Activated naive CD4-positive, alpha-beta T cell treated with anti-CD3 and anti-CD28 coated beads, Interleukin-2, amount 10 ng/mL, durations not matched to agents 7 days and 5 days (primary cell): ENCODE data around the gene H19.

Source experiments
- CTCF ChIA-PET: fragments of 350-600 bp; sonication (Branson Sonifier 250); formaldehyde crosslinking; loops from one replicate; lab custom pipeline; 2021; ENCODE audit warnings: antibody characterized with exemption; lab: Charles Lee
- DNase-seq: peaks from one replicate; pipeline ENCODE4 v3.0.0-alpha.2; 2020
- H3K27ac Mint-ChIP-seq: one replicate; pipeline ENCODE4 v1.8.0; 2021; ENCODE audit warnings: mild to moderate bottlenecking, moderate library complexity, mixed read lengths
- H3K27me3 Mint-ChIP-seq: one replicate; pipeline ENCODE4 v1.8.0; 2021; ENCODE audit warnings: mild to moderate bottlenecking, mixed read lengths
- H3K36me3 Mint-ChIP-seq: one replicate; pipeline ENCODE4 v1.8.0; 2021; ENCODE audit warnings: mixed read lengths
- H3K4me1 Mint-ChIP-seq: one replicate; pipeline ENCODE4 v1.8.0; 2021; ENCODE audit warnings: mixed read lengths
- H3K4me3 Mint-ChIP-seq: one replicate; pipeline ENCODE4 v1.8.0; 2021; ENCODE audit warnings: mild to moderate bottlenecking, moderate library complexity, mixed read lengths
- H3K9me3 Mint-ChIP-seq: one replicate; pipeline ENCODE4 v1.8.0; 2021; ENCODE audit warnings: mixed read lengths

Gene H19

DNA sequence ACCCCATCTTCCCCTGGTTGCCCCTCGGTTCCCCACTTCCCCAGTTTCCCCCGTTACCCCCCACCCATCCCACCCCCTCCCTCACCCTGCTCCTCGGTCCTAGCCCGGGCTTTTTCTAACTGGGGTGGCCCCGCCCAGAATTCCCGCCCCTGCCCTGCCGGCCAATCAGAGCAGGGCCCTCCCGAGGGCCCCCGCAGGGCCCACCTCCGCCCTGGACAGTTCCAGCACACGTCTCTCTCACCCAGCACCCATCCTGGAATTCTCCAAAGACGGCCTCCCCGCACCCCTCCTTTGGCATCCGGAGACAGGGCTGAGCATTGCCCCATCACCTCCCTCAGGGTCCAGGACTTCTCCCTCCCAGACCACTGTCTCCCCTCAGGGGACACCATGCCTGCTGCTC, at the start of gene H19:
Gene H19, minus strand, starts transcription at position 88 of the 400 bp plus-strand sequence.
- CTCF ChIA-PET, result interaction anchor here (0.8 kb wide), 1 partner anchor 144 kb away, joined by 3 read pairs; no protein-coding TSS in a partner anchor
- DNase-seq, result no peak
- Mint-ChIP-seq H3K4me3 (no peak within 1 kb of the TSS), H3K27me3 (no peaks in the 10 kb centered on the region), H3K9me3 (no peaks in the 10 kb centered on the region), H3K4me1 (no peaks in the 10 kb centered on the region), H3K27ac (no peak within 1 kb of the TSS), H3K36me3 (no peaks in the 10 kb centered on the region)

DNA sequence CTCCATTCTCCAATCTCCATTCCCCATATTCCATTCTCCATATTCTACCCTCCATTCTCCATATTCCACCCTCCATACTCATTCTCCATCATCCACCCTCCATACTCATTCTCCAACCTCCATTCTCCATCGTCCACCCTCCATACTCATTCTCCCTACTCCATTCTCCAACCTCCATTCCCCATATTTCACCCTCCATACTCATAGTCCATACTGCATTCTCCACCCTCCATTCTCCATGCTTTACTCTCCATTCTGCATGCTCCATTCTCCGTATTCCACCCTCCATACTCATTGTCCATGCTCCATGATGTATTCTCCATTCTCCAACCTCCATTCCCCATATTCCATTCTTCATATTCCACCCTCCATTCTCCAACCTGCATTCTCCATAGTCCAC, 44.3 kb upstream of the H19 start:
- no peaks in the 10 kb centered on the region for H3K36me3 Mint-ChIP-seq
- H3K4me3 Mint-ChIP-seq, result no peak overlapping the region
- H3K27me3 Mint-ChIP-seq, result no peaks in the 10 kb centered on the region
- CTCF ChIA-PET, result no interaction called here
- H3K9me3 Mint-ChIP-seq, result no peaks in the 10 kb centered on the region
- H3K27ac Mint-ChIP-seq, result no peak overlapping the region
- no peak for DNase-seq
- H3K4me1 Mint-ChIP-seq, result no peaks in the 10 kb centered on the region

DNA sequence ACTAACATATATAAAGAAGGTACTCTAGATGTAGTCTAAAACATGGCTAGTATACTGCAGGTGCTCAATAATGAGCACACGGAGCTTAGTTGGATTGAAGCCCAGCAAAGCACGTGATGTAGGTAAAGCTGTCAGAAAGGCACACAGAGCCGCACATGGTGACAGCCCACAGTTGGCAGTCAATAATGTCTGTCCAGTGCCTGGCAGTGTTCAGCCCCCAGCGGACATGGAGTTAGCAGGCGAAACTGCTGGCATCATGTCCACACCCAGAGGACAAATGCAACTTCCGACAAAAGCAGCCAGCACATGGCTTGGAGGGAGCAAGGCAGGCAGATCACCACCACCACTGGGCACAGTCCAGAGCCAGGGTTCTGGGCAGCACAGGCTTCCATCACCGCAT, 43.5 kb upstream of the H19 start:
- no peak overlapping the region for H3K4me3 Mint-ChIP-seq
- no peak for DNase-seq
- no peaks in the 10 kb centered on the region for H3K36me3 Mint-ChIP-seq
- no peaks in the 10 kb centered on the region for H3K27me3 Mint-ChIP-seq
- no peaks in the 10 kb centered on the region for H3K9me3 Mint-ChIP-seq
- no peak overlapping the region for H3K27ac Mint-ChIP-seq
- H3K4me1 Mint-ChIP-seq, result no peaks in the 10 kb centered on the region
- CTCF ChIA-PET, result interaction anchor here (9.9 kb wide), 1 partner anchor 112 kb away, joined by 333 read pairs; no protein-coding TSS in a partner anchor

DNA sequence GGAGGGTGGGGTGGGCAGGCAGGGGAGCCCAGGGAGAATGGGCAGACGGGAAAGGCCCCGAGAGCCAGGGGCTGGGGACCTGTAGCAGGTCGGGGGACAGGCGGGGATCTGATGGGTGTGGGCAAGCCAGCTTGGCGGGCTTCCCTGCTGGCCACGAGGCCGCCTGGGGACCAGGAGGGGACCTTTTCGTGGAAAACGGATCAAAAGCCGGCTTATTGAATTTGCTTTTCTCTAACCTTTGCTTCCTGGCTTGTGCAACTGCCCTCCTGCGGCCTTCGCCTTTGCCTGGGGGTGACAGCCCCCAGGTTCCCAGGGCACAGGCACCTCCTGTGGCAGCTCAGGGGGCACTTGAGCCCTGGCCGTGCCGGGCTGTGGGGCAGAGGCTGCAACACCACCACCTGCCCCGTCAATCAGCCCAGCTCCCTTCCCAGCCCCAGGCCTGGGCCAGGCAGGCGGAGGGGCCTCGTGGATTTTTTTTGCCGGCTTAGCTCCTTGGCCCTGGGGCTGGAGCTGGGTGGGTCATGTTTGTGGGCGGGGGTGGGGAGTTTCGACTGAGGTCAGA, 41.6 kb upstream of the H19 start:
- Mint-ChIP-seq H3K4me3 (no peak overlapping the region), H3K9me3 (no peaks in the 10 kb centered on the region), H3K27me3 (no peaks in the 10 kb centered on the region), H3K27ac (no peak overlapping the region), H3K36me3 (no peaks in the 10 kb centered on the region), H3K4me1 (no peaks in the 10 kb centered on the region)
- CTCF ChIA-PET, result interaction anchor here (1.6 to 9.9 kb wide), 2 partner anchors 9 to 114 kb away, joined by 6 to 333 read pairs; no protein-coding TSS in a partner anchor
- DNase-seq, result no peak

DNA sequence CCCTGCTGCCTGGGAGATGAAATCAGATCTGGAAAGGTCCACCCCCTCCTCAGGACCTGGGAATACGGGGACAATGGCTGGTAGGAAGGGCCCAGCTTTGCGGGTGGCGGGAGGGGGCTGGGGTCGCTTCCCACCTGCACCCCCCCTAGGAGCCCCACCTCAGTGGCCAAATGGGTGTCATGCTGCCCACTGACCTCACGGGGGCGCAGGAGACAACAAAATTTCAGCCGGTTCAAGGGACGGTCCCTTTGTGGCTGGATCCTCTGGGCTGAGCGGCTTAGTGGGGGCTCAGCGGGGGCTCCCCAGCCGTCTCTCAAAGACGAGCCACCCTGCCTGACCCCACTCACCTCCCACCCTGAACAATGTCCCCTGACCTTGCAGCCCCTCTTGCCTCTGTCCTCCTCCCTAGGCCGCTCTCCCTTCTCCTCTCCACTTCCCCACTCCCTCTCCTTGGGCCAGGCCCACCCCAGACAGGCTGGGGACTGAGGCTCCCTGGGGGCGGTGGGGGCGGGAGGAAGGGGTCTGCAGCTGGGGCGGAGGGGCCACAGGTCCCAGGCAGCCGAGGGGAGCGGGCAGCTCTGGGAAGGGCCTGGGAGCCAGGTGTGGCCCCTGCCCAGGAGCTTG, 39.3 kb upstream of the H19 start:
- Mint-ChIP-seq H3K36me3 (no peaks in the 10 kb centered on the region), H3K4me3 (no peak overlapping the region), H3K27ac (no peak overlapping the region), H3K9me3 (no peaks in the 10 kb centered on the region), H3K27me3 (no peaks in the 10 kb centered on the region), H3K4me1 (no peaks in the 10 kb centered on the region)
- DNase-seq, result no peak
- CTCF ChIA-PET, result interaction anchor here (0.6 to 9.9 kb wide), 9 partner anchors 10 to 406 kb away, joined by 3 to 333 read pairs (median 3); no protein-coding TSS in a partner anchor

DNA sequence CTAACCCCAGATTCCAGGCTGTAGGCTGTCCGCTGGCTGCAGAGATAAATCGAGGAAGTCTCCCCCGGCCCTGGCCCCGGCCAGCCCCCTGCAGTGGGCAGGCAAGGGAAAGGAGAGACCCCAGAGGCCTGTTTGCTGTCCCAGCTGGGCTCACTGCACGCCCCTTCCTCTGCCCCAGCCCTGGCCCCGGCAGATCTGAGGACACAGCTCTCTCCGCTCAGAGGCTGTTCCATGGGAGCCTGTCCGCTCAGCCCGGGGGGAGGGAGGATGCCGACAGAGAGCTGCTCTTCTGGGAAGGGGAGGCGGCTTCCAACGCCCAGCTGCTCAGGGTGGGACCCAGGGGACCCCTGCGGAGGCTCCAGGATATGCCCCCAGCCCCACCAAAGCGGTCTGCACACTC, 37.7 kb upstream of the H19 start:
- Mint-ChIP-seq H3K4me3 (no peak overlapping the region), H3K9me3 (no peaks in the 10 kb centered on the region), H3K4me1 (no peaks in the 10 kb centered on the region), H3K27ac (no peak overlapping the region), H3K27me3 (no peaks in the 10 kb centered on the region), H3K36me3 (no peaks in the 10 kb centered on the region)
- CTCF ChIA-PET, result interaction anchor here (9.9 kb wide), 1 partner anchor 117 kb away, joined by 333 read pairs; no protein-coding TSS in a partner anchor
- no peak for DNase-seq

DNA sequence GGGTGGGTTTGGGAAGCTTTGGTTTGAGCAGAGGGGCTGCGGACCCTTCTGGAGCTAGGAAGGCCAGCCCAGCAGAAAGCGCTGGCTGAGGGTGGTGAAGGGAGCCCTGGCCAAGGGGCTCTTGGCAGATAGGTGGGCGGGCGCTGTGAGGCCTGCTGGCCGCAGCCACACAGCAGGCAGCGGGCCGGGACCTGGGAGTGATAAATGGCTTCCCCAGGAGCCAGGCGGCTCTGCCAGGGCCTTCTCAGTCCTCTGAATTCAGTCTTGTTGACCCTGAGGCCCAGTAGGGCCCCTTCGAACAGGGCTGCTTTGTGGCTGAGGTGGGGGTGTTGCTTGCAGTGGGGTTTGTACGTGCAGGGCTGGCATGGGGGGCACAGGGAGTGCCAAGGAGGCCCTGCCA, 33.4 kb upstream of the H19 start:
- H3K9me3 Mint-ChIP-seq, result no peaks in the 10 kb centered on the region

DNA sequence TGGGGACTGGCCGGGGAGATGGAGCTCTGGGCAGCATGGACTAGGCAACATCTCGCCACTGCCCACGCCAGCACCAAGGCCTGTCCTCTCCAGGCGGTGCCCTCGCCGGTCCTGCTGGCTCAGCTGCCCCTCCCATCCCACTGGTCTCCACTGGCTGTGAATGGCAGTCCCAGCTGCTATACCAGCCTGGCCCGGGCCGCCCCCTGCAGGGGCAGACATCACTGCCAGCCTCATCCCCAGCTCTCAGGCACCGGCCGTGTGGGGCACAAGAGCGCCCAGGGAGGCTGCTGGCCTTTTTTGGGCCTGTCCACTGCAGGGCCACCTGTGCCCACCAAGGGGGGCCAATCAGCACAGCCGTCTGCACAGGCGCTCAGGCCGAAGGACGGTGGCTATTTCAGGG, 30.1 kb upstream of the H19 start:
- CTCF ChIA-PET, result interaction anchor here (0.7 to 3.1 kb wide), 3 partner anchors 9 to 123 kb away, joined by 3 to 33 read pairs (median 7); no protein-coding TSS in a partner anchor
- H3K27me3 Mint-ChIP-seq, result no peaks in the 10 kb centered on the region

More for the DNA sequence above, 33.4 kb upstream of the H19 start:
- Mint-ChIP-seq H3K4me1 (no peaks in the 10 kb centered on the region), H3K36me3 (no peaks in the 10 kb centered on the region), H3K27me3 (no peaks in the 10 kb centered on the region), H3K27ac (no peak overlapping the region), H3K4me3 (no peak overlapping the region)
- CTCF ChIA-PET, result interaction anchor here (0.8 to 3.1 kb wide), 3 partner anchors 120 to 149 kb away, joined by 3 to 33 read pairs (median 5); no protein-coding TSS in a partner anchor
- DNase-seq, result no peak

DNA sequence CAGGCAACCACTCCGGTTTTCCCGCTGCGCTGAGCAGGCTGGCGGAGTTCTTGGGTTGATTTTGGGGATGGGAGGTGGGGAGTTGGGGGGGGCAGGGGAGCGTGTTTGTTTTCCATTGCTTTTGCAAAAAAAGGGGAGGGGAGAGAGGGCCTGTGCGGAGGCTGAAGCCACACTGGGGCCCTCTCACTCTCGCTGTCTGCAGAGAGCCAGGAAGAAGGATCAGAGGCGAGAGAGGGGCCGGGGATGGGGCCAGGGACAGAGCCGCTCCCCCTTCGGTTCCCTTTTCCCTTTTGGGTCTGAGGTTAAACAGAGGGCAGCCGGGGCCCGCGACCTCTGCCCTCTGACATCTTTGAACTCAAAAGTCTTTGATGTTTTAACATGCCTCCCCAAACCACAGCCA, 17.4 kb upstream of the H19 start:
- H3K4me1 Mint-ChIP-seq, result no peaks in the 10 kb centered on the region
- H3K27me3 Mint-ChIP-seq, result no peaks in the 10 kb centered on the region
- no peak overlapping the region for H3K4me3 Mint-ChIP-seq
- no peaks in the 10 kb centered on the region for H3K9me3 Mint-ChIP-seq
- no peak for DNase-seq
- no peak overlapping the region for H3K27ac Mint-ChIP-seq
- no peaks in the 10 kb centered on the region for H3K36me3 Mint-ChIP-seq
- CTCF ChIA-PET, result no interaction called here

More for the DNA sequence above, 30.1 kb upstream of the H19 start:
- no peaks in the 10 kb centered on the region for H3K9me3 Mint-ChIP-seq
- no peaks in the 10 kb centered on the region for H3K36me3 Mint-ChIP-seq
- H3K27ac Mint-ChIP-seq, result no peak overlapping the region
- no peak overlapping the region for H3K4me3 Mint-ChIP-seq
- DNase-seq, result no peak
- H3K4me1 Mint-ChIP-seq, result no peaks in the 10 kb centered on the region

DNA sequence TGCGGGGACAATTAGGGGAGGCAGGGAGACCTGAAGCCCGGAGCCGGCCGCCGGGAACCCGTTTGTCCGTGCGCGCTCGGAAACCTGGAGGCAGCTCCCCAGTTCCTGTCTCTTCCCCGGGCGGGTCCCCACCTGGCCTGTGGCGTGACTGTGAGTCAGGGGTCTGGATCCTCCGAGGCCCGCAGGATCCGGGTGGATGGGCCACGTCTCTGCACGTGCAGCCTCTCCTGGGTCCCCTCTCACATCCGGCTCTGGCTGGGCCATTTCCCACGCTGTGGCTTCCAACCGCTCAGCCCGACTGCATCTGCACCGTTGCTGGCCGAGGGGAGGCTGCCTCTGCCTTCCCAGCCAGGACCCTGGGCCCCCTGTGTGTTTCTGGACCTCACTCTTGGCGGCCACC, 14.8 kb upstream of the H19 start:
- Mint-ChIP-seq H3K9me3 (no peaks in the 10 kb centered on the region), H3K27ac (no peak overlapping the region), H3K27me3 (no peaks in the 10 kb centered on the region), H3K4me1 (no peaks in the 10 kb centered on the region), H3K4me3 (no peak overlapping the region), H3K36me3 (no peaks in the 10 kb centered on the region)
- CTCF ChIA-PET, result no interaction called here
- no peak for DNase-seq

DNA sequence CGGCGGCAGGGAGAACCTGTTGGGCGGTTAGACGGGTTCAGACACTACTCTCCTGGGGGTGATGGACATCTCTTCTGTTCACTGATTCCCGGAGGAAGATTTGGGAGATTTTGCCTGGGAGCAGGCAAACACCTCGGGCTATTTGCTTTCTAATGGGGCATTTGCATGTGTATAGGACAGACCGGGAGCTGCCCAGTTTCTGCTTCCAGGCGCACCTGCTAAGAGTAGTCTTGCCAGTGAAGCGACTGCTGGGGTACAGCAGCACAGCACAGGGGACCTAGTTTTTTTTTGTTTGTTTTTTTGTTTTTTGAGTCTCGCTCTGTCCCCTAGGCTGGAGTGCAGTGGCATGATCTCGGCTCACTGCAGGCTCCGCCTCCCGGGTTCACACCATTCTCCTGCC, 6.8 kb upstream of the H19 start:
- Mint-ChIP-seq H3K9me3 (no peaks in the 10 kb centered on the region), H3K27me3 (no peaks in the 10 kb centered on the region), H3K27ac (no peak overlapping the region), H3K4me1 (no peaks in the 10 kb centered on the region), H3K4me3 (no peak overlapping the region), H3K36me3 (no peaks in the 10 kb centered on the region)
- DNase-seq, result no peak
- CTCF ChIA-PET, result interaction anchor here (1.0 to 2.0 kb wide), 2 partner anchors 171 to 311 kb away, joined by 3 to 8 read pairs; no protein-coding TSS in a partner anchor

DNA sequence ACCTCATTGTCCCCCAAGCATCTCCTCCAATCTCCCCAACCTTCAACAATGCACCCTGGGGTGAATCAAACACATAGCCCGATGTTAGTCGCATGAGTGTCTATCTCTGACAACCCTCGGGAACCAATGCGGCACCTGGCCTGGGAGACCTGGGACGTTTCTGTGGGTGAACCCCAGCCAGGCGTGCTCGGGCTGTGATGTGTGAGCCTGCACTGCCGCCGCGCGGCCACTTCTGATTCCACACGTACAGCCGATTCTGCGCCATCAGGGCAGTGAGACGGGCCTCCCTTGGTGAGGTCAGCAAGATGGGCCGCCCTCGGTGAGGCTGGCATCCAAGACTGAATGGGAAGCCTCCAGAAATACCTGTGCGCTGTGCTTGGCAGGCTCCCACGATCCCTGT, 5.2 kb upstream of the H19 start:
- DNase-seq, result no peak
- Mint-ChIP-seq H3K27me3 (no peaks in the 10 kb centered on the region), H3K27ac (no peak overlapping the region), H3K9me3 (no peaks in the 10 kb centered on the region), H3K4me3 (no peak overlapping the region), H3K4me1 (no peaks in the 10 kb centered on the region), H3K36me3 (no peaks in the 10 kb centered on the region)
- CTCF ChIA-PET, result interaction anchor here (2.0 to 4.1 kb wide), 6 partner anchors 150 to 309 kb away, joined by 8 to 38 read pairs (median 17); partner anchors contain the start of gene SYT8

DNA sequence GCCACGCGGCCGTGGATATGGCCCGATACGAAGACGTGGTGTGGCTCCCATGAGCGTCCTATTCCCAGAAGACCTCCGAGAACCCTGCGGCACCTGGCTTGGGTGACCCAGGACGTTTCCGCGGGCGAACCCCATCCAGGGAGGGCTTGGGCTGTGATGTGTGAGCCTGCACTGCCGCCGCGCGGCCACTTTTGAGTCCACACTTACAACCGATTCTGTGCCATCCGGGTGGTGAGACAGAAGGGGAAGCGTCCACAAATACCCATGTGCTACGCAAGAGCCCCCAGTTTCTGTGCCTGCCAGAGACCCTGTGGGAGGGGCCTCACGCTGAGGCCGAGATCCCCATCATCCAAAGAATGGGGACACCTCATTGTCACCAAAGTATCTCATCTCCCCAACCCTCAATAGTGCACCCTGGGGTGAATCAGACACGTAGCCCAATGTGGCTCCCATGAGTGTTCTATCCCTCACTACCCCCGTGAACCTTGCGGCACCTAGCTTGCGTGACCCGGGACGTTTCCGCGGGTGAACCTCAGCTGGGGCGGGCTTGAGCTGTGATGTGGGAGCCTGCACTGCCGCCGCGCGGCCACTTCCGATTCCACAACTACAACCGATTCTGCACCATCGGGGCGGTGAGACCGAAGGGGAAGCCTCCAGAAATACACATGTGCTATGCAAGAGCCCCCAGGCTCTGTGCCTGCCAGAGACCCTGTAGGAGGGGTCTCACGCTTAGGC, 4.6 kb upstream of the H19 start:
- no peak overlapping the region for H3K4me3 Mint-ChIP-seq
- no peaks in the 10 kb centered on the region for H3K4me1 Mint-ChIP-seq
- H3K27ac Mint-ChIP-seq, result no peak overlapping the region
- no peaks in the 10 kb centered on the region for H3K9me3 Mint-ChIP-seq
- CTCF ChIA-PET, result interaction anchor here (0.9 to 4.1 kb wide), 9 partner anchors 54 to 350 kb away, joined by 3 to 38 read pairs (median 9); partner anchors contain the start of genes MRPL23 and SYT8
- H3K27me3 Mint-ChIP-seq, result no peaks in the 10 kb centered on the region
- no peak for DNase-seq
- H3K36me3 Mint-ChIP-seq, result no peaks in the 10 kb centered on the region

DNA sequence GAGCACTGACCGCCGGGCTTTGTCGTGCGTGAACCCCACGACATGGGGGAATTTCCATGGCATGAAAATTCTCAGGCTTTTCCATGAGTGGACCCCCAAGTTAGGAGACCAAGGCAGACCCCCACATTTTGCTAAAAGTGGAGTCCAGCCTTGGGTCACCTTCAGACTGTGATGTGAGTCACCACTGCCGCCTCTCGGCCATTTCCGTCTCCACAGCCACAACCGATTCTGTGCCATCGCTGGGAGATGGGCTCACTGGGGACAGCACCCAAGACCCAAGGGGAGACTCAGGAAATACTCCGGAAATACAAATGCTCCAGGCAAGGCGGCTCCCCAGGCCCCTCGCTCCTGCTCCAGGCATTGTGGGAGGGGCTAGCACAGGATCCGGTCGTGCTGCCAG, 1.2 kb upstream of the H19 start:
- CTCF ChIA-PET, result interaction anchor here (0.8 to 4.1 kb wide), 6 partner anchors 116 to 346 kb away, joined by 3 to 38 read pairs (median 4); no protein-coding TSS in a partner anchor
- DNase-seq, result no peak
- Mint-ChIP-seq H3K36me3 (no peaks in the 10 kb centered on the region), H3K4me3 (no peak overlapping the region), H3K9me3 (no peaks in the 10 kb centered on the region), H3K4me1 (no peaks in the 10 kb centered on the region), H3K27me3 (no peaks in the 10 kb centered on the region), H3K27ac (no peak overlapping the region)
